Activated CD4-positive, alpha-beta T cell treated with anti-CD3 and anti-CD28 coated beads, Interleukin-2, Interleukin-6, amounts not matched to agents 100 ng/mL and 50 ng/mL, durations not matched to agents 16 hours and 8 hours (primary cell): ENCODE measurements around the gene BEGAIN.

Experiments used
- DNase-seq: peaks from one replicate; pipeline ENCODE4 v3.0.0-alpha.2; 2020

The BEGAIN gene

GRCh38 chr14:100593751-100594624 lies 6.8 kb upstream of the BEGAIN start:
- no peak for DNase-seq

DNA sequence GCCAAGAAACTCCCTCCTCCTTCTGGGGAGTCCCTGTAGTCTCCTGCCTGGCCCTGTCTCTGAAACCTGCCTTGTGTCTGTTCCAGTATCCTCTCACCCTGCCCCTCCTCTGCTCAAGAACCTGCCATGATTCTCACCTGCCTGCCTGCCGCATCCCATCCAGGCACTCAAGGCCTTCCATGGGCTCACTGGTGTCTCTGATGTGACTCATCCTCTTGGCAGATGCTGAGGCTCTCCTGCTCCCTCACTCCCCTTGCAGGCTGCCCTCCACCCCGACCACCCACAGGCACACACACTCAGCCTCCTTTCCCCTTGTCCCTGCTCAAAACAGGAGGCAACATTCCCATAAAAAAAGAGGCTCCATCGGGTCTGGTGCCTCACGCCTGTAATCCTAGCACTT lies 5.8 kb upstream of the BEGAIN start:
- no peak for DNase-seq

- no peak for DNase-seq
These were observed 5.3 kb upstream of the BEGAIN start for GRCh38 chr14:100592461-100592891.

DNA sequence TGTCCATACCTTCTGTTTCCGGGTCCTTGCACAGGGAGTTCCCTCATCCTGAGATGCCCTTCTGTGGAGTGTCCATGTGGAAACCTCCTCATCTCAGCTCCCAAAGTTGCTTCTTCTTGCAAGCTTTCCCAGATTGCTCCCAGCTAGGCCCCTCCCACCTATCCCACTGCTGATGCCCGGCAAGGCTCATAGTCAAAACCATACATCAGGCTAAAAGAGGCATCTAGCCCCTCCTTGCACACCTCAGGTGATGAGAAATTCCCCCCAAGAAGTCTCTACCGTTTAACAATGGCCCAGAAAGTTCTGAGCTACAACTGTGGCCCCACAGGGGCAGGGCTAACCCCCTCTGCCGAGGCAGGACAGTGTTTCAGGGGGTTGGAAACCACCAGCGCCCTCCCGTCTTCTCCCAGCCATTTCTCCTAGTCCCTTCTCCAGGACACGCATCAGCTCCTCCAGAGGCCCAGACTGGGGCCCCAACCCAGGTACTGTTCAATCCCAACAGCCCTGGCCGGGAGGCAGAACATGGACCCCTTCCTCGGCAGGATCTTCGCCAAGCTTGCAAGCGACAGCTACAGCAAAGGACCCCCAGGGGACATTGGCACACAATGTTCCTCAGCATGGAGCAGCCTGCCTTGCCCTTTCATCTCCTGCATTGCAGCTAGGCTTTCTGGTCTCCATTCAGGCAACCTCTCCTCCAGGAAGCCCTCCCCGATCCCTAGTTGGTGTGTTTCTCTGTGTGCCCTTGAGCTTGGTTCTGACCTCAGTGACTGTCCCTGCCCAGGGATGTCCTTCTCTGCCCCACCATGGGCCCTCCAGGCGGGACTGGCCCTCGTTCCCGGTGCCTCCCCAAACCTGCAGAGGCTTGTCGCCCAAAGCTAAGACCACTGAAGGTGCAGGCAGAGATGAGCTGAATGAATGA lies 4.5 kb upstream of the BEGAIN start:
- no peak for DNase-seq

GRCh38 chr14:100590726-100591452 lies 3.7 kb upstream of the BEGAIN start:
- DNase-seq = no peak

DNA sequence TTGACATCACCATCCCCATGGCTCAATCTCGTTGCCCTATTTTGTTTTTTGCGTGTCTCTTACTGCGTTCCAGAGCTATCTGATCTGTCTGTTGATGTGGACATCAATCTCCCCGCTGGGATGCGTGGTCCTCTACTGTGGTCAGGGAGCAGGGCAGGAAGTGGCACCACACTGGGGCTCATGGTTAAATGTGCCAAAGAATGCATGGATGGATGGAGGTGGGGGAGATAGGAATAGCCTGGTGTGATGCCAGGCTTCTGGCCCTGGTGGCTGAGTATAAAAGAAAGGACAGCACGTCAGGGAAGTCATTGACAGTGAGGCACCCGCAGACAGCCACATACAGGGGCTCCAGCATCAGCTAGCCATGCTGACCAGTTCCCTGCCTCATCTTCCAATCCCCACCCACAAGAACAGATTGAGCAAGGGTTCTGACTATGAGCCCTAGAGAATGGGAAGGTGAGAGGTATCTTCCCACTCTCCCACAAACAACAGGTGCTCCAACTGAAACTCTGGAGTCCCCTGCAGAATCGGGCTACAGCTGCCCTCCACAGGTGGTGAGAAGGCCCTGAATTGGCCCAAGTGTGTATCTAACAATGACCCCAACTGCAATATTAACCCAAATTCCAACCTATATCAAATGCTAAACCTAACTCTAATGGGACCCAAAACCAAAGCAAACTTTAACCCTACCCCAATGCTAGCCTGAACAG lies 2.7 kb upstream of the BEGAIN start:
- DNase-seq = no peak

DNA sequence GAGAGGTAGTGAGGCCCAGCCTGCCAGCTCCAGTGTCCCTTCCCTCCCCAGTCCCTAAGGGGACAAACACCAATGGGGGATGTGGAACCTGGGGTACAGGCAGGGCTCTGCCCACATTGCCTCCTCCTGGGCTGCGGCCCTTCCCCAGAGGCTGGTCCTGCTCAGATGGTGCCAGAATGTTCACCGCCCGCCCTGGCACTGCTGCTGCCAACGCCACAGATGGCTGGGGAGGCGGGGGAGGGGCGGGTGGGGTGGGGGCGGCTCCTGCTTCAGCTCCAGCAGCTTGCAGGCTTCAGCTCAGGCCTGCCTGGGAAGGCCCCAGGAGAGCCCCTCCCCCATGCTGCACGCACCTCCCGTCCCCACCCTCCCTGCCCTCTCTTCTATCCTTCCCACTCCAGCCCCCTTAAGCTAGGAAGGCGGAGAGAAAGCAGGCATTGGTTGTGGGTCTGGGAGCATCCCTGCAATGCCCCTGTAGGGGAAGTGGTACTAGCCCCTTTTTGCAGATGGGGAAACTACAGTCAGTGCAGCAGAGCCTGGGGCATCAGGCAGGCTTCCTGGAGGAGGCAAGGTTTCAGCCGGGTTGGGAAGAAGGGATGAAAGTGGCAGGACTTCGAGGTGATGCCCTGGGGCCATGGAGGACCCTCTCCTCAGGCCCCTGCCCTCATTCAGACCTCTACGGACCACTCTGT lies 2.0 kb upstream of the BEGAIN start:
- DNase-seq = no peak

- DNase-seq = no peak
These were observed 1.5 kb upstream of the BEGAIN start for GRCh38 chr14:100588671-100589070.

DNA sequence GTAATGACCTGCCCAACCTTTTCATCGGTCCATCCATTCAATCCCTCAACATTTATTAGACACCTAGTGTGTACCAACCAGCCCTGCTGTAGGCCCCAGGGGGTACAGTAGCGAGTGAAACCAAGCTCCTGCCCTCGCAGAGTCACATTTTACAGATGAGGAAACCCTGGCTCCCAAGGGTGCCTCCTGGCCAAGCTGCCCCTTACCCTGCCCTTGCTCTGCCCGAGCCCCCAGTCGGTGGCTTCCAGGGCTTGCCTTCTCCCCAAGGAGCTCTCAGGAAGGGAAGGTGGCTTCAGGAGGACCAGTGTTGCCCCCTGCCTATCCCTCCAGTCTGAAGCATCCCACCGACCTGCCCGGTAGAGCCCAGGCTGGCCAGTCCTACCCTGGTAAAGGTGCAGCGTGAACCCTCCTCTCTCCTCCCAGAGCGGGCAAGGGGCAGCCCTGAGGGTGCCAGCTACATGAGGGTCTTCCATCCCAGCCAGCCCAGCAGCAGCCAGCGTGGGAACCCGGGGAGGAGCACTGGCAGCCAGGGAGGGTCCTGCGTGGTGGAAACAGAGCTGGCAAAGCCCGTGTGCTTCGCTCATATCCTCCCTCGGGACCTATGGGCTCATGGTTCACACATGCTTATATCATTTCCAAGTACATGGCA lies 670 bp upstream of the BEGAIN start:
- DNase-seq = no peak

GRCh38 chr14:100586403-100587085 lies 673 bp downstream of the BEGAIN start:
- peak; percentile 44 for DNase-seq

DNA sequence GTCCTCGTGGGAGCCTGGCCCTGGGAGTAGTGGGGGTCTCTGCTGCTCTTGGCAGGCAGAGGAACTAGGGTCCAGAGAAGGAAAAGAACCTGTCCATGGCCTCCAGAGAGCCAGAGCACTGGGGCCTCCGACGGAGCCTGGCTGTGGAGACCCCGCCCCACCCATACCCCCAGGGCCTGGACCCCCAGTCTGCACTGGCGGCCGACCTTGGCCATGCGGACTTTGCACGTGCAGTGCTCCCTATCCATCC lies 1.1 kb downstream of the BEGAIN start:
- DNase-seq = no peak

GRCh38 chr14:100585448-100586152 lies 1.6 kb downstream of the BEGAIN start:
- no peak for DNase-seq

- no peak for DNase-seq
These were observed 2.9 kb downstream of the BEGAIN start for GRCh38 chr14:100584056-100585031.

GRCh38 chr14:100583245-100583644 lies 4.0 kb downstream of the BEGAIN start:
- no peak for DNase-seq

DNA sequence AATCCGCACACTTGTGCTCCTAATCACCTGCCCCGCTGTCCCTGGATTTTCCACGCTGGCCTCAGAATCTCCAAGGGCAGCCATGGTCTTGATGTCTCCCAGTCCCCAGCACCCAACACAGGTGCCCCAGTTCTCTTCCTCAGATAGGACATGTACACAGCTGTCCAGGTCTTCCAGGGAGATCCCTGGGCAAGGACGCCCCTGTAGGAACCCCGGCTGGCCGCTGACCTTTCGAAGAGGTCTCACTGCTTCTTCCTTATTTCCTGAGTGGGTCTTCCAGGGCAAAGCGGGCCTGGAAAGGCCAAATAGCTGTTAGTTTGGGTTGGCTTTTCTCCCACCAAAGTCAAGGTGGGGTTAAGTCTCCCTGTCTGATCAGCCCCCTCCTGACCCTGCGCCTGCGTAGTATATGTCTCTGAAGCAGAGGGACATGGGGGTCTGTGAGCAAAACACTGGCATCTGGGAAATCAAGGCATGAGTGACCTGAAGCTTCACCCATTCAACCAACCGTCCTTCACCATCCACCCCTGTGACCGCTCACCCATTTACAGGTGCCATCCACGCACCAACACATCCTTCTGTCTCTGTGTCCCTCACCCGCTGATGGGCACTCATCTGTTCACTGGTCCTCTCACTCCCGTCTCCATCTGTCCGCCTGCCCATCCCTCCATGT lies 4.6 kb downstream of the BEGAIN start:
- no peak for DNase-seq

GRCh38 chr14:100581228-100582145 lies 5.7 kb downstream of the BEGAIN start:
- no peak for DNase-seq
